NCI-H2196 treated with DMSO at 0.1 percent for 48 hours (cell line): ENCODE measurements around the gene YBX2.
"Not testable (repeated sequence)": the region's sequence is repeated elsewhere in the genome, so short reads cannot be mapped to it uniquely, and the experiment has no call there.

Experiments
- DNase-seq: peaks from one replicate; lab custom pipeline; 2025; ENCODE audit not compliant: unreplicated experiment; lab: John Stamatoyannopoulos, UW

Gene YBX2

DNA sequence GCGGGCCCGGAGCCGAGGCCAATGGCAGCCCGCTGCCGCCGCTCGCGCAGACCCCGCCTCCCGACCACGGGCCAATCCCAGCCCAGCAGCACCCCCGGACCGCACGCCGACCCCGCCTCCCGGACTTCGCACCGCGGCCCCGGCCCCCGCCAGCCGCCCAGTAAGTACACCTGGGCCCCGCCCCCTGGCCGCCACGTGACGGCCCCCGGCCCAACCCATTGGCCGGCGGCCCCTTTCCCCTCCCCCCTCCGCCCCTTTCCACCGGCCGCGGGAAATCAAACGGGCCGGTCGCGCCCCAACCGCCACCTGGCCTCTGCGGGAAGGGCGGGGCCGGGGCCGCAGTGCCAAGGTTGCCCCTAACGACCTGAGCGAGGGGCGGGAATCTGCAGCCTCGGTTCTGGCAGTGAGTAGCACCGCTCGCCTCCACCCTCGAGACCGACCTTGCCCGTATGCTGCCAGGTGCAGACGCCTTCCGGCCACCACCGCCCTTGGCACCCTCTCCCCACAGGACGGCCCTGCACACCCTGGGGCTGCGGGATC is at the start of gene YBX2:
Gene YBX2 (minus strand): TSS at position 26 of the 540 bp plus-strand sequence. CDS start 139 bp downstream, outside the sequence.
- peak; percentile 93 for DNase-seq

DNA sequence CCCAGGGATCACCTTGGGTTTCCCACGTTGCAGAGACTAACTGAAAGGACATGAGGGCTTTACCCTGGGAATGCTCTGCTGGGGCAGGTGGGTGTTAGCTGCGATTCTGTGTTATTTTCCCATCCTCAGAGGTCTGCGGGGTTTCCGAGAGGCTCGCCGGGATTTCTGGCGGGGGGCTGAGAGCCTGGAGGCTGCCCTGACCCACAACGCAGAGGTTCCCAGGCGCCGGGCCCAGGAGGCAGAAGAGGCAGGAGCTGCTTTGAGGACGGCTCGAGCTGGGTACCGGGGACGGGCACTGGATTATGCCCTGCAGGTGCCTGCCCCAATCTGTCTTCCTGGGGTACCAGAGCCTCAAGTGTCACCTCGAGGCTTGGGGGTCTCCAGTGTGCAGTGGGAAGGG is 48.8 kb upstream of the YBX2 start:
- no peak for DNase-seq

DNA sequence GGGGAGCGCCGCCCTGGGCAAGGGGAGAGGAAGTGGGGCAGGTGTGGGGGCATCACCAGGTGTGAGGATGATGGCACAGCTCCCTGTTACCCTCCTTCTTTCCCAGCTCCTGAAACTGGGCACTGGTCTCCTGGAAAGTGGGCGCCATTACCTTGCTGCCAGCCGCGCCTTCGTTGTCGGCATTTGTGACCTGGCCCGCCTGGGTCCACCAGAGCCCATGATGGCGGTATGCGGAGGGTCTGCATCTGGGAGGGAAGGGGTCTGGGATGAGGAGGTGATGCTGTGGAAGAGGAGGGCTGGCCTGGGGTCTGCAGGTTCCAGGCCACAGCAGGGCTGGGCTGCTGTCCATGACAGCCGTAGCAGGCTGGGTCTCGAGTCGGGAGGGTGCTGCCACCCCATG is 47.4 kb upstream of the YBX2 start:
- no peak for DNase-seq

DNA sequence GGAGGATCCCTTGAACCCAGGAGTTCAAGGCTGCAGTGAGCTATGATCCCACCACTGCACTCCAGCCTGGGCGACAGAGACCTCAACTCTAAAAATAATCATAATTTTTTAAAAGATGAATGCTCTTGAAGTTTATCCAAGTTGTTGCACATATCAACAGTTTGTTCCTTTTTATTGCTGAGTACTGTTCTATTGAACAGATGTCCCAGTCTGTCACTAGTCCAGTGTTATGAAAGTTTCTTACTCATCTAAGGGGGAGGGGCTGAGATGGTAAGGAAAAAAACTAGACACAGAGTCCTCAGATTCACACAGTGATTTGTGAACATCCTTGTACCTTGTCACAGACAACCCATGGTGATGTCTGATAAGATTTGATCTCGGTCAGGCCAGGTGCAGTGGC is 45.7 kb upstream of the YBX2 start:
- DNase-seq = no peak

DNA sequence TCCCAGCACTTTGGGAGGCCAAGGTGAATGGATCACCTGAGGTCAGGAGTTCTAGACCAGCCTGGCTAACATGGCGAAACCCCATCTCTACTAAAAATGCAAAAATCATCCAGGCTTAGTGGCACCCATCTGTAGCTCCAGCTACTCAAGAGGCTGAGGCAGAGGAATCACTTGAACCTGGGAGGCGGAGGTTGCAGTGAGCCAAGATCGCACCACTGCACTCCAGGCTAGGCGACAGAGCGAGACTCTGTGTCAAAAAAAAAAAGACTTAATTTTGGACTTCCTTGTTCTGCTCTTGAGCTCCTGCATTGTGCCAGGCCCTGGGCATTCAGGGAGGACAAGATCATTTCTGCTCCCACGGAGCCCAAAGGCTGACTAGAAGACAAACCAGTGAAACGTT is 43.2 kb upstream of the YBX2 start:
- DNase-seq = not testable (repeated sequence)

DNA sequence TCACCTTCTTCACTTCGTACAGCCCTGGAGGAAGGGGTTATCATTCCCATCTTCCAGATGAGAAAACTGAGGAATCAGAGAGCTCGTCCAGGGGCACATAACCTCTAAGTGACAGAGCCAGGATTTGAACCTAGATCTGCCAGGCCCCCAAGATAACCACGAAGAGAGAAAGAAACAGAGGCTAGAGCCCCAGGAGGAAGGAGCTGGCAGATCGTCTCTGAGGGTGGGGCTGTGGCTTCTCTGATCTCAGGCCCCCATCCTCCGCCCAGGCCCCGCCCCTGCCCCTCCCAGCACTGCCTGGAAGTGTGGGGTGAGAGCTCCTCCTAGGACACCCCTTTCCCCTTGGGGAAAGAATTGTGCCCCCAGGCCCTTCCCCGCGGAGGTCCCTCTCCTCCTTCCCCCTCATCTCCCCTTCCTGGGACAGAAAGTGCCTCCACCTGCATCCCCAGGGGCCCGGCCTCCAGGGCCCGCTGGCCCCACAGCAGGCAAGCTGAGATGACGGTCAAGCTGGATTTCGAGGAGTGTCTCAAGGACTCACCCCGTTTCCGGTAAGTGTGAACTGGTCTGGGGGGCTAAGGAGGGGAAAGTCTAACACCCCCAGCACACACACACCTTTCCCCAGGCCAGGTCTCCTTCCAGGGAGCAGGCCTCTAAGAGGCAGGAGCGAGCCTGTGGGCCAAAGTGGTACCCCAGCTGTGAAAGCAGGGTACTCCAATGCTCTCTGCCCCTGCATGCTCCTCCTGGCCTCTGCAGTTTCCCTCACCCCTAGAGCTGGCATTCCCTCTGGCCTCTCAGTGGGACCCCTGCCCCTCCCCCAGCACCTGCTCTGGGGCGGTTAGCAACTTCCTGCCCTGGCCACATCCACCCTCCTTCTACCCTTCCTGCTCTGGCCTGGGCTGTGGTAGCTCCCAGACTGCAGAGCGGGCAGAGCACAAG is 42.1 kb upstream of the YBX2 start, which contains the start of gene ACAP1:
Gene ACAP1 (plus strand): TSS at position 290 of the 936 bp plus-strand sequence. CDS start 206 bp downstream, at position 496.
- DNase-seq = no peak

DNA sequence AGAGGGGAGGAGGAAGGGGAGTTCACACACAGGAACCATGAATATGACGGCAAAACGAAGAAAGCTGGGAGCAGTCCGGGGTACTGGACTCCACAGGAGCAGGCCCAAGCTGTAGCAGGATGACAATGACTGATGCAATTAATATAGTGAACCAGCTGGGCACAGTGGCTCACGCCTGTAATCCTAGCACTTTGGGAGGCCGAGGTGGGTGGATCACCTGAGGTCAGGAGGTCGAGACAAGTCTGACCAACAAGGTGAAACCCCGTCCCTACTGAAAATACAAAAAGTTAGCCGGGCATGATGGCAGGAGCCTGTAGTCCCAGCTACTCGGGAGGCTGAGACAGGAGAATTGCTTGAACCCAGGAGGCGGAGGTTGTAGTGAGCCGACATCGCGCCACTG is 41.3 kb upstream of the YBX2 start:
- not testable (repeated sequence) for DNase-seq

DNA sequence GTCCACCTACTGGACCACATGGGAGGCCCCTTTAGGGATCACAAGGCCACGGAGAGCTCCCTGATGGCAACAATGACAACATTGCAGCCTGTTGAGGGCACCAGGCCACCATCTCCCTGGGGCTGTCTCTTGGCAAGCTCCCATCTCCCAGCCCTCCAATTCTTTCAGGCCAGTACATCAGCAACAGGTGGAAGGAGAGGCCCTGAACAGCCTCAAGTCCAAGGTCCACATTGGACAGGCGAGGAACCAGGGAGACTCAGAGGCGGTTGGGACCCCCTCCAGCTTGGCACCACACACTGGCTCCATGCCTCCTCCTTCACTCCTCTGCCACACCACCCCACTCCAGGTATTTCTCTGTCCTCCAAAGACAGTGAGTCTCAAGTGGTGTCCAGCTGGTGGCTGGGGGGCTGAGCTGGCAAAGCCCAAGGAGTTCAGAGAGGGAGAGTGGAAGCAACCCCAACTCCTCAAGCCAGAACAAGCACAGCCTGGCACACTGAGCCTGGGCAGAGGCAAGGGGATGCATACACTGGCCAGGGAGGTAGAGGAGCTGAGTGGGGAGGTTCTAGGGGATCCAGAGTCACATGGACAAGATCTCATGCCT is 40.6 kb upstream of the YBX2 start:
- DNase-seq = no peak

DNA sequence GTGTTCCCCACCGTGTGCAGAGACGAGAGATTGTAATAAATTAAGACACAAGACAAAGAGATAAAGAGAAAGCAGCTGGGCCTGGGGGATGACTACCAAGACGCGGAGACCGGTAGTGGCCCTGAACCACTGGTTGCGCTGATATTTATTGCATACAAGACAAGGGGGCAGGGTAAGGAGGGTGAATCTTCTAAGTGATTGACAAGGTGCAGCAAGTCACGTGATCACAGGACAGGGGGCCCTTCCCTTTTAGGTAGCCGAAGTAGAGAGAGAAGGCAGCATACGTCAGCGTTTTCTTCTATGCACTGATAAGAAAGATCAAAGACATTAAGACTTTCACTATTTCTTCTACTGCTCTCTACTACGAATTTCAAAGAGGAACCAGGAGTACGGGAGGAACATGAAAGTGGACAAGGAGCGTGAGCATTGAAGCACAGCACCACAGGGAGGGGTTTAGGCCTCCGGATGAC is 38.2 kb upstream of the YBX2 start:
- not testable (repeated sequence) for DNase-seq

DNA sequence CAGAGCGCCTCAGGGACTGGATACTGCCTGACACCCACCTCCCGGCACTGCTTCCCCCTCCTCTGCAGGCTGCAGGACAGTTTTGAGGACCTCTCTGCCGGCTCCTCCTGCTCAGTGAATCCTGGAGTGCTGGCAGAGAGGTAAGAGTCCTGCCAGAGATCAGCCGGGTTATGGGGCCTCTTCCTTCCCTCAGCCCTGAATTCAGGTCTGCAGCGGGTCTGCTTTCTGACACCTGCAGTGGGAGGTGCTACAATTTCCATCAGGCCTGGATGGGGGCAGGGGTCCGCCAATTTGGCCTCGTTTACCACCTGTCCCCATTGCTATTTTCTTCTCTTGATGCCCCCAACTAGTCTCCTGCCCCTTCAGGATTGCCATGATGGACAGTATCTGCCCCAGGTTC is 37.7 kb upstream of the YBX2 start:
- DNase-seq = no peak

DNA sequence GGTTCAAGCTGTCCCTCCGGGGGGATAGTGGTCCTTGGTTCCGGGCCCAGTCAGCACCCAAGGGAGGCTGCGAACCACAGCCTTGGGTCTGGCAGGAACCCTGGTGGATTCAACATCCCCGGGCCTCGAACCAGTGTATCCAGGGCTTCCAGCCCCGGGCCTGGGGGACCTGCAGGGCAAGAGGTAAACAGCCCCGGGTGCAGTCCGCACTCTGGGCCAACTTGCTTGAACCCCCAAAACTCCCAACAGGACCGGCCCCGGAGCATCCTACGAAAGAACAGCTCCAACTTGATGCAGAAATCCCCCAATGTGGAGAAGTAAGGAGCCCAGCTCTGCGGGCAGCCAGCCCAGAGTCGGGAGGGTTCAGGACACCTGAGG is 36.2 kb upstream of the YBX2 start:
- DNase-seq = no peak

DNA sequence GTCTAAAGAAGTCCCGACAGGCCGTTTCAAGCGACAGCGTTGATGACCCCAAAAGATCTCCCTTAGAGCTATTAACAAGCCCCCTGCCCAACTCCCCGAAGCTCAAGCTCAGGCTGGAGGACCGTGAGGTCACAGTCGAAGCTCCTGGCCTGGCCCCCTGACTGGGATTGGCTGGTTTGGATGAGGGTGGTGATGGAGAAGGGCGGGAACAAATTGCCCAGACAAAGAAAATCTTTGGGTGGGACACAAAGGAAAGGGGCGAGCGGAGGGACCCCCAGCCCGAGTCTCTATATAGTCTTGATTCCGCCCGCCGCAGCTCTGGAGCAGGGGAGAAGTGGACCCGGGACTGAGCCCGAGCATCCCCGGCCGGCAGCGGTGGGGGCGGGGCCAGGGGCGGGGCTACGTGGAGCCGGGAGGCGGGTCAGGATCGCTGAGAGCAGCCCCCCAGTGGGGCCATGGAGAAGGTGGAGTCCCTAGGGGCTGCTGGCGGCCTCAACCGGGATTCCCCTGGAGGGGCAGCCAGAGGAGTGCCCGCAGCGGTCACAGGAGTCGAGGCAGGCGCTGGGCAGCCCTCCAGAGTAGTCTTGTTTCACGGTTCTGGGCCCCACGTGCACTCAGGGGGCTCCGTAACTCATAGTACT is 35.7 kb upstream of the YBX2 start:
- peak; percentile 42 for DNase-seq

DNA sequence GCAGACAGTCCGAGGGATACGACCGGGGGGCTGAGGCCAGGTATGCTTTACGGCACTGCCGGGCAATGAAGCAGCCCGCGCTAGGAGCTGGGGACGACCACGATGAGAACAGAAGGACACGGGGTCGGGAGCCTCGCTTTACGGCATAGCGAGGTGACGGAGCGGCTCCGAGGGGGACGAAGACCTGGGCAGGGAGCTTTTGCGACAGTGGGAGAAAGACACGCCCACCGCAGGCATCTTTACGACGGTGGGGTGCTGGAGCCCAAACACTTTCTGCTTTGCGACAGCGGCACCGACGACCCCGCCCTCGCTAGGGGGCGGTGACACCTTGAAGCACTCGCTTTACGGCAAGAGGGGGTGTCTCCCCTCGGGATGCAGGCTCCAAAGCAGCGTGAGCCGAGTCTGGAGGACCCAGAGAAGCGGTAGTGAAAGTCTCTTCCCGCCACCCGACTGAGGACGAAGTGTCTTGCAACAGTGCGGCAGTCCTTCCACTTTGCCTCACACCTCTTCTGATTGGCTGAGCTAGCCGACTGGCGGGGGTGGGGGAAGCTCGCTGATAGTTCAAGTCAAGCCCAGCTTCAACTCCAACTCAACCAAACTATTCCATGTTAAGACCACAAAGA is 35.0 kb upstream of the YBX2 start:
- peak; percentile 88 for DNase-seq

DNA sequence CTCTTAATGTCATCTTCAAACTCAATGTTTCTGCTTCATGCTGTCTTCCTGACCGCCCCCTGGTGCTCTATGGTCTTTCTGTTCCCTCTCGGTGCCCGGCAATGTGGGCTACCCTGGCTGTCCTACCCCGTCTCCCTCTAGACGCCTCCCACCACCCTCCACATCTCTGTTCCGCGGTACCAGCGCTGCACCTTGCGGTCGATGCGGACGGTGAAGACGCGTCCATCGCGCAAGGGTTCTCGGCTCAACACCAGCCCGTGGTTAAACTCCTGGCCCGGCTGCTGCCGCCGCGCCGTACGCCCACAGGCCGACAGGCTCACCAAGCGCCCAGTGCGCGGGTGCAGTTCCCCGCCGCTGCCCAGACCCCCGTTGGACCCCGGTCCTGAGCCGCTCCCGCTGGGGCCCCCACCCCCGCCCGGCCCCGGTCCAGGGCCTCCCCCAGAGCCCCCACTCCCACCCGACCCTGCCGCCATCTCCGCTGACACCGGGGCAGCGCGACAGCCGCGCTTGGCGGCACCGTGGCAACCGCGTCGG is 34.5 kb upstream of the YBX2 start, which contains the start of gene NEURL4:
Gene NEURL4 (minus strand): TSS at position 496 of the 534 bp plus-strand sequence. CDS start 23 bp downstream, at position 473.
- no peak for DNase-seq

DNA sequence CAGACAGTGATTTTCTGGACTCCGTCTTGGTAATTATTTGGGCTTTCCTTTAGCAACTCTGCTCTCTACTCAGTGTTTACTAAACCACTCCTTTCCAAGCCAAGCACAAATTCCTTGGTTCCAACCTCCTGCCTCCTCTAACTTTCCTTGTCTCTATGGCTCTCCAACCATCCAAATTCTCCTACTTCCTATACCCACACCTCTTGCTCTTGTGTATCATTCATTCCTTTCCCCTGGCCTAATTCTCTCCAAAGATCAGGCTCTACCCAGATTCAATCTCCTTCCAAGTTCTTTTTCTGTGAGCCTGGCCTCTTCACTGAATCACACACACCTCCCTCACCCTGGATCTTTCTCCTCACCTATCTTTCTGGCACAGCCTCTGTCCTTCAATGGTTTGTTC is 33.6 kb upstream of the YBX2 start:
- DNase-seq = no peak

DNA sequence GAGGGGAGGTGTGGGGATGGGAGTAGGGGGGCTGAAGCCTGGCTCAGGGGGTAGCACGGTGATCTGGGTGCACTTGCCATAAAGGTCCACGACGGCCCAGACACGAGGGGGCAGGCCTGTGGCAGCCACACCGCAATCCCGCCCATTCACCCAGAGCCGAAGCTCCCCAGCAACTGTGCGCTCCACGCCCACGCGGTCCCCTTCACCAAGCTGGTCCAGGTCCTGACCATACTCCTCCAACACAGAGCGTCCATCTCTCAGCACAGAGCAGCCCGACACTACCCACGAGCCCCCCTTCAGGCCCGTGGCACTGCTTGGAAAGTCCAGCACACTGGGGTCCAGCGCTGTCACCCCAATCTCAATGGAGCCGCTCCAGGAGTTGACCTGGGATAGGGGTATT is 33.1 kb upstream of the YBX2 start:
- DNase-seq = no peak

DNA sequence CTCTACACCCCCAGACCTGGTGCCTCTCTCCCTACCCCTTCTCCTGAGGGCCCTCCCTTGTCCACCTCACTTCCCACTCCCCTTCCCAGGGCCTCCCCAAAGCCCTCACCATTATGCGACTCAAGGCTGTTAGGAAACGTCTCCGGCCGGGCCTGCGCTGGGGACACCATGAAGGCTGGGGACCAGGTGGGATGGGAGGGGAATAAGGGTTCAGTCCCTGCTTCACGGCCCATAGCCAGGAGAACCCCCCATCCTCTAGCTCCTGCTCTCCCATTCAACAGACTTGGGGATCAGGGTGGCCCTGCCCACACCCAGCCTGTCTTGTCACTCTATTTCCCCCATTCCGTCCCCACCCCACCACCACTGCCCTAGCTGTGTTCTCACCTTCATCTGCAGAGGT is 32.6 kb upstream of the YBX2 start:
- no peak for DNase-seq

DNA sequence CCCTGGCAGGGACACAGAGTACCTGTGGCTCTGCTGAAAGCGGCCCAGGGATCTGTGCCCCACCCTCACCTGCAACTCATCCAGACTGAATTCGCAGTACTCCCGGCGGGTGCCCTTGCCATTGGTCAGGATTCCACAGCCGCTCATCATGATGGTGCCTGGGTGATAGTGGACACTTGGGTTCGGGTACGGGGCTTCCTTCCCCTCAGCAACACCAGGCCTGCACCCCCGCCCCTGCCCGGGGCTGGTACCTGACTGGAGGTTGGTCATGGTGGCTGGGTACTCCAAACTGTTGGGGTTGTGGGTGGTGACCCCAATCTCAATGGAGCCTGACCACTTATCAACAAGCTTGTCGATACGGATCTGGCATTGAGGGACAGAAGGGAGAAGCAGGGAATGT is 31.7 kb upstream of the YBX2 start:
- DNase-seq = no peak

DNA sequence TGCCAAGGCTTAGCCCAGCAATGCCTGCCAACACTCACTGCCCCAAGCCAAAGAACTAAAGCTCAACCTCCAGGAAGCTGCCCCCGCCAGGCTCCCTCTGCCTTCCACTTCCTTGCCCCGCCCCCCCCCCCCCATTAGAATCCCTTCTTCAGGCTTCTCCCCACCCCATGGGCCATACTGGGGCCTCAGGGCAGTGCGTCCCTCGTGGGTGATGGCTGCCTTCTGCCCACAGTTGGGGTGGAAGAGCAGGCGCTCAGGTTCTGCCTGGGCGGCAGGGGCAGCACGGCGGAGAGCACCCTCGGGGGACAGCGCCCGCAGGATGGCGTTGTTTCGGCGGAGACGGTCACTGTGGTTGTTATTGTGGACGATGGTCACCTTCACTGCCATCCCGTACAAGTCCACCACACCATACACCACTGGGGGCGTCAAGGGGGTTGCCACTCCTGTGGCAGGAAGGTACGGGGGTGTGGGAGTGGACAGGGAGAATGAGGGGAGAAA is 30.6 kb upstream of the YBX2 start:
- DNase-seq = no peak

DNA sequence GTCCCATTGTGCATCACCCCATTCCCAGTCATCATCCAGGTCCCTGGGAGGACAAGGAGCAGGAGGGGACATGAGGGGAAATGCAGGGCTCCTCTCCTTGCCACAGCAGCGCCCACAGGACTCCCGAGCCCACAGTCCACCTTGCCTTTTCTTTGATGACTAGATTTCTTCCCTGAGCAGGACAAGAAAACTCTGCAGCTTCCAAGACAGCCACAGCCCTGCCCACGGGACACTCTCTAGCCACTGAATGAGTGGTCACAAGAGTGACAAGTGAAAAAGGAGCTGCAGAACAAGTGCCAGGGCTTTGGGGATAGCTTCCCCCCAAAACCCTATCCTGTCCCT is 30.0 kb upstream of the YBX2 start:
- DNase-seq = no peak
